ENCODE results near the gene RNF7. TPM values are rescaled to one million over a fixed set of nuclear protein-coding genes. Genes with fewer than 3 reads are reported as not detected.

Gene RNF7
- total and polyA plus RNA-seq, 2 of the 4 experiments (the other 2 are of a cell fraction): 98.7 to 149 TPM

GRCh38 chr3:141767066-141767465 lies 29.0 kb downstream of the RNF7 start:
- H3K18ac ChIP-seq (ENCODE audit: low read depth, low read length): no peak overlapping the region
- H4K20me1 ChIP-seq (ENCODE audit: insufficient read depth, low read length): no peaks in the 10 kb centered on the region
- DNase-seq (no peak), ATAC-seq (ENCODE audit: low read depth) (no peak)
- H3K9ac ChIP-seq (ENCODE audit: low read depth, low read length): no peak overlapping the region
- no peak overlapping the region for H2AK5ac ChIP-seq (ENCODE audit: low read depth, low read length)
- in situ Hi-C loops (cut with MboI; ENCODE audit: low sequenced_read_pairs) (no loop called here), intact Hi-C loops (cut with micrococcal nuclease) (no loop called here), dilution Hi-C loops (cut with HindIII; ENCODE audit: low sequenced_read_pairs, unreplicated experiment) (no loop called here)
- no peaks in the 10 kb centered on the region for H3K36me3 ChIP-seq (ENCODE audit: control insufficient read depth, insufficient read depth, low read length)
- no peaks in the 10 kb centered on the region for H3K79me1 ChIP-seq (ENCODE audit: low read depth in 1 of 2, low read length in 2 of 2)
- H2AFZ ChIP-seq (replicated peaks; ENCODE audit: low read length, poor library complexity): no peak overlapping the region
- no peaks in the 10 kb centered on the region for H3K27me3 ChIP-seq (ENCODE audit: control insufficient read depth, insufficient read depth, low read length)
- no peak overlapping the region for H2AK9ac ChIP-seq (replicated peaks; ENCODE audit: low read depth, low read length, poor library complexity)
- H4K8ac ChIP-seq (ENCODE audit: low read depth in 2 of 2, low read length in 2 of 2): no peak overlapping the region
- no peak overlapping the region for H3K14ac ChIP-seq (replicated peaks; ENCODE audit: low read depth, low read length)
- CTCF ChIA-PET: no interaction called here
- POLR2A ChIA-PET (ENCODE audit: unreplicated experiment): no interaction called here
- H2BK15ac ChIP-seq (ENCODE audit: low read depth, low read length): no peak overlapping the region
- H3K4me1 ChIP-seq (ENCODE audit: control insufficient read depth, insufficient read depth, low read length): peaks cover 2% of the 10 kb centered on the region; the same call in 1 of the 2 replicates
- no peak overlapping the region for H2BK120ac ChIP-seq (ENCODE audit: low read depth, low read length)
- no peak overlapping the region for H3K4ac ChIP-seq (ENCODE audit: low read depth, low read length)
- H2BK5ac ChIP-seq (ENCODE audit: low read depth, low read length, poor library complexity, severe bottlenecking): no peak overlapping the region
- no peak overlapping the region for H2BK20ac ChIP-seq (ENCODE audit: low read depth, low read length)
- H3K4me3 ChIP-seq (ENCODE audit: insufficient read depth, low read depth, low read length): no peak overlapping the region
- no peaks in the 10 kb centered on the region for H3K9me3 ChIP-seq (ENCODE audit: control insufficient read depth, insufficient read depth, low read length)
- no peak overlapping the region for H3K56ac ChIP-seq (ENCODE audit: extremely low read depth, insufficient read depth, low read length)
- TF ChIP-seq RAD21 (IDR thresholded peaks at IDR 0.05; ENCODE audit: low read length) (no peak), FOS (IDR thresholded peaks at IDR 0.05; ENCODE audit: low read depth, low read length) (no peak), ELK1 (IDR thresholded peaks at IDR 0.05; ENCODE audit: borderline replicate concordance, low read depth, low read length) (no peak), RFX5 (IDR thresholded peaks at IDR 0.05; ENCODE audit: low read depth, low read length) (no peak), MAFK (IDR thresholded peaks at IDR 0.05; ENCODE audit: low read depth, low read length) (no peak), POLR2A (IDR thresholded peaks at IDR 0.05; ENCODE audit: low read depth, low read length) (no peak), CTCF (conservative IDR thresholded peaks at IDR 0.05; ENCODE audit: low read depth, low read length) (no peak), CHD1 (IDR thresholded peaks at IDR 0.05; ENCODE audit: low read depth, low read length) (no peak), MAZ (IDR thresholded peaks at IDR 0.05; ENCODE audit: borderline replicate concordance, low read depth, low read length) (no peak), MXI1 (IDR thresholded peaks at IDR 0.05; ENCODE audit: borderline replicate concordance, low read depth, low read length) (no peak), USF2 (IDR thresholded peaks at IDR 0.05; ENCODE audit: low read depth, low read length) (no peak), SMC3 (IDR thresholded peaks at IDR 0.05; ENCODE audit: low read depth, low read length) (no peak), NFE2L2 (IDR thresholded peaks at IDR 0.05; ENCODE audit: low read depth, low read length) (no peak)
- no peak overlapping the region for H3K4me2 ChIP-seq (ENCODE audit: low read depth, low read length)
- no peaks in the 10 kb centered on the region; the same call in 1 of the 2 replicates for H3K9me1 ChIP-seq (ENCODE audit: insufficient read depth, low read length)
- no TSS peak for BruUV-seq (replicated peaks)
- no peak overlapping the region for H3K23ac ChIP-seq (ENCODE audit: low read depth, low read length)
- H3K27ac ChIP-seq (ENCODE audit: insufficient read depth, low read length): no peak overlapping the region
- H4K91ac ChIP-seq (ENCODE audit: insufficient read depth, low read depth, low read length): no peak overlapping the region
- no peak overlapping the region for H4K5ac ChIP-seq (ENCODE audit: low read depth, low read length)
- no CpG with 5 or more reads among the region's 2 CpGs for WGBS, 2 experiments (ENCODE audit: extremely low coverage in 2 of 2, insufficient read length in 1 of 2)

Data from IMR-90 (cell line).